Upper lobe of left lung (tissue), 4 donors: ENCODE data around the gene ELOB.

Experiments
- EP300 ChIP-seq, 4 donors: sonication (generic); formaldehyde crosslinking; IDR thresholded peaks; one replicate each; pipeline ENCODE4 v1.5.1; 2017; ENCODE audit warnings: antibody characterized with exemption in 4 of 4, control low read depth in 2 of 4
- POLR2A ChIP-seq, 4 donors: fragments of 450-650 bp; IDR thresholded peaks; one replicate each; pipeline ENCODE4 v1.5.1; 2016 to 2017; ENCODE audit warnings: antibody characterized with exemption in 4 of 4, mild to moderate bottlenecking in 2 of 4

- TF ChIP-seq EP300 (IDR thresholded peaks at IDR 0.05) (no peak), POLR2A (IDR thresholded peaks at IDR 0.05) (no peak)
Measured at GRCh38 chr16:2813771-2814221, 36.7 kb upstream of the ELOB start.
